H9 (cell line): Measurements from ENCODE around the gene ANKRD53. TPM values are rescaled to one million over a fixed set of nuclear protein-coding genes. Genes with fewer than 3 reads are reported as not detected.

Experiments used
- DNase-seq: peaks from one replicate; pipeline ENCODE4 v3.0.0-alpha.2; 2017
- H2AFZ ChIP-seq: one replicate; pipeline ENCODE4 v1.6.1; 2013; ENCODE audit warnings: mild to moderate bottlenecking, low read length, control low read depth, moderate library complexity
- H2AK5ac ChIP-seq: 2 replicates; pipeline ENCODE4 v1.6.1; 2013; ENCODE audit warnings: low read length, control low read depth, mixed read lengths; ENCODE audit not compliant: insufficient read length
- H2BK120ac ChIP-seq: one replicate; pipeline ENCODE4 v1.6.1; 2013; ENCODE audit warnings: low read depth, mild to moderate bottlenecking, low read length, control low read depth, inconsistent platforms; ENCODE audit not compliant: poor library complexity, severe bottlenecking
- H2BK12ac ChIP-seq: 2 replicates; pipeline ENCODE4 v1.6.1; 2013; ENCODE audit warnings: low read length, control low read depth, mixed read lengths, low read depth; ENCODE audit not compliant: insufficient read length
- H2BK15ac ChIP-seq: 2 replicates; pipeline ENCODE4 v1.6.1; 2013; ENCODE audit warnings: low read depth, low read length, control low read depth
- H2BK20ac ChIP-seq: one replicate; pipeline ENCODE4 v1.6.1; 2013; ENCODE audit warnings: low read depth, mild to moderate bottlenecking, low read length, control low read depth, inconsistent platforms; ENCODE audit not compliant: poor library complexity, severe bottlenecking
- H2BK5ac ChIP-seq: 2 replicates; pipeline ENCODE4 v1.6.1; 2013; ENCODE audit warnings: low read length, control low read depth, mixed read lengths; ENCODE audit not compliant: insufficient read length
- H3K14ac ChIP-seq: 2 replicates; pipeline ENCODE4 v1.6.1; 2013; ENCODE audit warnings: low read length, control low read depth; ENCODE audit not compliant: insufficient read depth
- H3K18ac ChIP-seq: 2 replicates; pipeline ENCODE4 v1.6.1; 2013; ENCODE audit warnings: low read depth, mild to moderate bottlenecking, mixed read lengths, low read length, control low read depth; ENCODE audit not compliant: insufficient read length
- H3K23ac ChIP-seq: 2 replicates; pipeline ENCODE4 v1.6.1; 2013; ENCODE audit warnings: low read length, control low read depth, mixed read lengths, low read depth; ENCODE audit not compliant: insufficient read length
- H3K23me2 ChIP-seq: 2 replicates; pipeline ENCODE4 v1.6.1; 2013; ENCODE audit warnings: low read depth, mild to moderate bottlenecking, mixed read lengths, low read length, control low read depth; ENCODE audit not compliant: insufficient read length, poor library complexity, severe bottlenecking
- H3K27ac ChIP-seq: 2 replicates; pipeline ENCODE4 v1.5.1; 2013; ENCODE audit warnings: low read length, control low read depth, mixed read lengths, low read depth; ENCODE audit not compliant: insufficient read length
- H3K27me3 ChIP-seq: 2 replicates; pipeline ENCODE4 v1.6.1; 2013; ENCODE audit warnings: low read length, control low read depth, inconsistent platforms; ENCODE audit not compliant: insufficient read depth
- H3K4ac ChIP-seq: 2 replicates; pipeline ENCODE4 v1.6.1; 2013; ENCODE audit warnings: low read depth, mild to moderate bottlenecking, control low read depth, inconsistent platforms, low read length, moderate library complexity
- H3K4me1 ChIP-seq: 2 replicates; pipeline ENCODE4 v1.6.1; 2013; ENCODE audit warnings: low read length, control low read depth, inconsistent platforms; ENCODE audit not compliant: insufficient read depth
- H3K4me2 ChIP-seq: 2 replicates; pipeline ENCODE4 v1.6.1; 2013; ENCODE audit warnings: low read length, control low read depth, mixed read lengths; ENCODE audit not compliant: insufficient read length, insufficient read depth
- H3K56ac ChIP-seq: 2 replicates; pipeline ENCODE4 v1.6.1; 2013; ENCODE audit warnings: low read depth, mild to moderate bottlenecking, mixed read lengths, low read length, control low read depth; ENCODE audit not compliant: insufficient read length
- H3K79me1 ChIP-seq: 2 replicates; pipeline ENCODE4 v1.6.1; 2013; ENCODE audit warnings: low read depth, mild to moderate bottlenecking, moderate library complexity, low read length, control low read depth, inconsistent platforms; ENCODE audit not compliant: insufficient read depth, poor library complexity, severe bottlenecking
- H3K79me2 ChIP-seq: 2 replicates; pipeline ENCODE4 v1.6.1; 2013; ENCODE audit warnings: low read length, control low read depth, inconsistent platforms; ENCODE audit not compliant: insufficient read depth
- H3K9ac ChIP-seq: 2 replicates; pipeline ENCODE4 v1.6.1; 2013; ENCODE audit warnings: low read length, control low read depth, mixed read lengths; ENCODE audit not compliant: insufficient read length; ENCODE audit errors: extremely low read depth
- H3K9me3 ChIP-seq: one replicate; pipeline ENCODE4 v1.6.1; 2013; ENCODE audit warnings: low read depth, low read length, inconsistent platforms; ENCODE audit not compliant: control insufficient read depth
- H3T11ph ChIP-seq: one replicate; pipeline ENCODE4 v1.6.1; 2013; ENCODE audit warnings: mild to moderate bottlenecking, low read length, control low read depth, inconsistent platforms
- H4K20me1 ChIP-seq: one replicate; pipeline ENCODE4 v1.6.1; 2013; ENCODE audit not compliant: control insufficient read depth, insufficient read length, insufficient read depth
- H4K5ac ChIP-seq: 2 replicates; pipeline ENCODE4 v1.6.1; 2013; ENCODE audit warnings: low read depth, mild to moderate bottlenecking, mixed read lengths, low read length, control low read depth; ENCODE audit not compliant: insufficient read length
- H4K8ac ChIP-seq: replicated peaks from 2 replicates; pipeline ENCODE4 v1.6.1; 2013; ENCODE audit warnings: low read length, control low read depth, mixed read lengths, low read depth; ENCODE audit not compliant: insufficient read length
- H4K91ac ChIP-seq: 2 replicates; pipeline ENCODE4 v1.6.1; 2013; ENCODE audit warnings: low read depth, mild to moderate bottlenecking, moderate library complexity, mixed read lengths, low read length, control low read depth; ENCODE audit not compliant: insufficient read length
- H3K27ac Mint-ChIP-seq, 3 experiments: 2 replicates in 2 of 3; 3 replicates in 1 of 3; pipeline ENCODE4 v1.8.0; 2020 to 2021; ENCODE audit warnings: mixed read lengths in 3 of 3, mild to moderate bottlenecking in 1 of 3, moderate library complexity in 1 of 3
- H3K27me3 Mint-ChIP-seq: 2 replicates; pipeline ENCODE4 v1.8.0; 2021; ENCODE audit warnings: low read depth, mild to moderate bottlenecking, moderate library complexity, mixed read lengths
- H3K36me3 Mint-ChIP-seq, 3 experiments: 2 replicates in 2 of 3; 3 replicates in 1 of 3; pipeline ENCODE4 v1.8.0; 2020 to 2021; ENCODE audit warnings: low read depth in 3 of 3, mixed read lengths in 3 of 3; ENCODE audit not compliant: insufficient read depth in 1 of 3
- H3K4me1 Mint-ChIP-seq, 2 experiments: 2 replicates each; pipeline ENCODE4 v1.8.0; 2020; ENCODE audit warnings: mixed read lengths in 2 of 2
- H3K4me3 Mint-ChIP-seq, 2 experiments: 2 replicates in 1 of 2; 3 replicates in 1 of 2; pipeline ENCODE4 v1.8.0; 2020 to 2021; ENCODE audit warnings: mild to moderate bottlenecking in 2 of 2, mixed read lengths in 2 of 2, moderate library complexity in 1 of 2
- H3K9me3 Mint-ChIP-seq, 2 experiments: 2 replicates in 1 of 2; 3 replicates in 1 of 2; pipeline ENCODE4 v1.8.0; 2020; ENCODE audit warnings: mild to moderate bottlenecking in 2 of 2, mixed read lengths in 2 of 2, moderate library complexity in 1 of 2
- WGBS: extraction: QIAGEN DNeasy Blood & Tissue Kit; methylation state at CpG from one replicate; pipeline ENCODE4 v1.1.7; 2013; ENCODE audit warnings: missing lambda C conversion rate, low lambda C conversion rate, mixed read lengths; ENCODE audit not compliant: insufficient read length; ENCODE audit errors: extremely low coverage; 5-methylcytosine and 5-hydroxymethylcytosine counted together
- total RNA-seq: library from RNA; stranded (reverse); gene quantifications from 2 replicates; pipeline ENCODE4 v1.2.1, GENCODE V29; 2021
- TF ChIP-seq, protein P1 (sequence below): fragments of 200-600 bp; sonication (generic); conservative IDR thresholded peaks from 3 replicates; pipeline ENCODE4 v1.8.0; 2021; ENCODE audit warnings: antibody characterized with exemption, mild to moderate bottlenecking

ANKRD53 gene
- total RNA-seq, 1 experiment from 2014 or later, result 0.28 TPM

- peaks cover 4% of the 10 kb centered on the region for H3K23me2 ChIP-seq
- no peak overlapping the region for H3K4me3 Mint-ChIP-seq
- H3K79me2 ChIP-seq, result no peaks in the 10 kb centered on the region
- H3K36me3 Mint-ChIP-seq, result no peaks in the 10 kb centered on the region; a peak in 2 of 7 replicates
- peaks cover 9% of the 10 kb centered on the region; the same call in 1 of the 2 replicates for H3K4me1 ChIP-seq
- no peak overlapping the region for H4K5ac ChIP-seq
- H3K27ac ChIP-seq, result no peak overlapping the region
- no peak overlapping the region for H2AK5ac ChIP-seq
- peaks cover 9% of the 10 kb centered on the region; the same call in 1 of the 2 replicates for H3K27me3 ChIP-seq
- H3K79me1 ChIP-seq, result no peaks in the 10 kb centered on the region
- no peak overlapping the region for H3K23ac ChIP-seq
- H3K9me3 ChIP-seq, result no peaks in the 10 kb centered on the region
- H4K20me1 ChIP-seq, result no peaks in the 10 kb centered on the region
- no peak overlapping the region for H3K18ac ChIP-seq
- peak overlapping the region in 1 of 3 experiments; percentile 16; a peak in 1 of 7 replicates for H3K27ac Mint-ChIP-seq
- H2AFZ ChIP-seq, result no peak overlapping the region
- H2BK20ac ChIP-seq, result no peak overlapping the region
- no peak overlapping the region for H2BK15ac ChIP-seq
- H3K9ac ChIP-seq, result no peak overlapping the region
- TF ChIP-seq, protein P1, sequence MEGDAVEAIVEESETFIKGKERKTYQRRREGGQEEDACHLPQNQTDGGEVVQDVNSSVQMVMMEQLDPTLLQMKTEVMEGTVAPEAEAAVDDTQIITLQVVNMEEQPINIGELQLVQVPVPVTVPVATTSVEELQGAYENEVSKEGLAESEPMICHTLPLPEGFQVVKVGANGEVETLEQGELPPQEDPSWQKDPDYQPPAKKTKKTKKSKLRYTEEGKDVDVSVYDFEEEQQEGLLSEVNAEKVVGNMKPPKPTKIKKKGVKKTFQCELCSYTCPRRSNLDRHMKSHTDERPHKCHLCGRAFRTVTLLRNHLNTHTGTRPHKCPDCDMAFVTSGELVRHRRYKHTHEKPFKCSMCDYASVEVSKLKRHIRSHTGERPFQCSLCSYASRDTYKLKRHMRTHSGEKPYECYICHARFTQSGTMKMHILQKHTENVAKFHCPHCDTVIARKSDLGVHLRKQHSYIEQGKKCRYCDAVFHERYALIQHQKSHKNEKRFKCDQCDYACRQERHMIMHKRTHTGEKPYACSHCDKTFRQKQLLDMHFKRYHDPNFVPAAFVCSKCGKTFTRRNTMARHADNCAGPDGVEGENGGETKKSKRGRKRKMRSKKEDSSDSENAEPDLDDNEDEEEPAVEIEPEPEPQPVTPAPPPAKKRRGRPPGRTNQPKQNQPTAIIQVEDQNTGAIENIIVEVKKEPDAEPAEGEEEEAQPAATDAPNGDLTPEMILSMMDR, result no peak
- no peaks in the 10 kb centered on the region; a peak in 2 of 5 replicates for H3K9me3 Mint-ChIP-seq
- peak; percentile 26 for DNase-seq
- peaks cover 45 to 66% of the 10 kb centered on the region in 2 experiments for H3K4me1 Mint-ChIP-seq
- H2BK120ac ChIP-seq, result no peak overlapping the region
- H3K56ac ChIP-seq, result no peak overlapping the region
- H2BK5ac ChIP-seq, result no peak overlapping the region
- H3K4me2 ChIP-seq, result no peak overlapping the region
- no peak overlapping the region for H4K8ac ChIP-seq
- H3K27me3 Mint-ChIP-seq, result peaks cover 79% of the 10 kb centered on the region
- no peak overlapping the region for H3T11ph ChIP-seq
- H3K14ac ChIP-seq, result no peak overlapping the region
- no peak overlapping the region for H3K4ac ChIP-seq
- WGBS, result no CpG with 5 or more reads among the region's 10 CpGs
- H2BK12ac ChIP-seq, result no peak overlapping the region
- H4K91ac ChIP-seq, result no peak overlapping the region
Observed at GRCh38 chr2:70939839-70940580, 38.4 kb upstream of the ANKRD53 start.
